D341Med (cell line): ENCODE data around the gene RNF19B.
"Not testable (repeated sequence)": the region's sequence is repeated elsewhere in the genome, so short reads cannot be mapped to it uniquely, and the experiment has no call there.

Source experiments
- DNase-seq: peaks from one replicate; pipeline ENCODE4 v3.0.0; 2012; ENCODE audit warnings: low spot score

Gene RNF19B

DNA sequence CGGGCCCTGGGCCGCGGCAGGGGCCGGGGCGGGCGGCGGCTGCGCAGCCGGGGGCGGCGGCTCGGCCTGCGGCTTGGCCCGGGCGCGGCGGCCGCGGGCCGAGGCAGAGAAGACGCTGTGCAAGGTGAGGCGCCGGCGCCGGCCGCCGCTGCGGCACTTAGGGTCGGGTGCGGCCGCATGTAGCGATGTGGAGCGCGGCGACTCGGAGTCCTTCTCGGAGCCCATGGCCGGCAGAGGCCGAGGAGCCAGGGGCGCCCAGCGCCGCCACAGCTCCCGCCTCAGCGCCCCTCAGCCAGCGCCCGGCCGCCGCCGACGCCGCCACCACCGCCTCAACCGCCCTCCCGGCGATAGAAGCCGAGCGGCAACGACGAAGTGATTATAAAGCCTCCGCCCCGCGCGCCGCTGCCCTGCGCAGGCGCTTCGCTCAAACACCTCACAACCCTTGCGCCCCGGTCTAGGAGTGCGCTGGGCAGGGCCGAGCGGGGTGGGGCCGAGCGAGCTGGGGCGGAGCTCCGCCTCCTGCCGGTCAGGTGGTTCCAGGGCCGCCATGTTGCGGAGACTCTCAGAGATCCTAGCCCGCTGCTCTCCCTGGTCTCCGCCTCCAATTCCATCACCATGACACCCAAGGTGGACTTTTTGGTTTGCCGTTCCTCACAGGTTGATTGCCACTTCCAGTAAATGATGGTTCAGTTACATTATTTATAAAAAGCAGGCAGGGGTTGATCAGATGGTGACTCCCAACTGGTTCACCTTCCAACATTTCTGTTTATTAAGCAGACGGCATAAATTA lies at the start of gene RNF19B:
RNF19B (minus strand) TSS at position 349 of the 790 bp plus-strand sequence; CDS start at position 225, 124 bp downstream.
- DNase-seq = peak; percentile 97

GRCh38 chr1:33013791-33014190 lies 49.2 kb upstream of the RNF19B start:
- DNase-seq = no peak

- no peak for DNase-seq
Observed at GRCh38 chr1:33012165-33012564, 47.6 kb upstream of the RNF19B start.

- no peak for DNase-seq
Observed at GRCh38 chr1:33010932-33011731, 46.5 kb upstream of the RNF19B start.

- DNase-seq = no peak
Observed at GRCh38 chr1:33009561-33009960, 45.0 kb upstream of the RNF19B start.

GRCh38 chr1:33008051-33008914 lies 43.7 kb upstream of the RNF19B start:
- DNase-seq = no peak

DNA sequence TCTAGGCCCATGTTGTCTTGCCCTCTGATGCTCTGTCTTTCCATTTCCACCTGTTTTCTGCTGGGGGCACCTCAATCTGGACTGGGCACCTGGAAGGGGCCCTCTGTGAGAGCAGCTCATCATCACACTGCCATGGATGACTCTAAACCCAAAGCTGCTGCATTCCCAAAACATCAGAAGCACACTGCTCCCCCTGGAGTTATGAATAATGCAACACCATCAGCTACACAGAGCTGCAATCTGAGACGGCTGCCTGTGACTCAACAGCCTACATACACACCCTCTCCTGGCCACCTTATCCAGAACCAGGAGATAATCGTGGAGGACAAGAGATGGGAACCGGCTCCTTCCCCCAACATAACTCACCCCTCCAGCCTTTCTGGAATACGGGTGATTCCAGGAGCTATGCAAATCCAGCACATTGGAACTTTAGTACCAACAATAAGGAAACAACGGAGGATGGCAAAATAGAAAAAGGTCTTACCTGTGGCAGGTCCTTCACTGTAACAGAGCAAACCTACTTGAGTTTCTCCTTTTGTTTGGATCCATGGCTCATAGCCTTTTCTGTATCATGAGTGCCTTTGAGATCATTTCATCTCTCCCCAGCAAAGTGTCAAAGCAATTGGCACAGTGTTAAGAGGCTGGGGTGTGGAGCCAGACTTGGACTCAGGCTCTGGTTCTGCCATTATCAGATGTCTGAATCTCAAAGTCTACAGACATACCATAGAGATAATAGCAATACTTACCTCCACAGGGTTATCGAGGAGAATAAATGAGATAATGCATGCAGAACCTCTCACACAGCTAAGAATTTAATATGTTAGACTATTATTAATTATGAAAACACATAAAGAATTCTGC lies 42.8 kb upstream of the RNF19B start:
- peak; percentile 57 for DNase-seq

- no peak for DNase-seq
Observed at GRCh38 chr1:33005838-33006421, 41.3 kb upstream of the RNF19B start.

DNA sequence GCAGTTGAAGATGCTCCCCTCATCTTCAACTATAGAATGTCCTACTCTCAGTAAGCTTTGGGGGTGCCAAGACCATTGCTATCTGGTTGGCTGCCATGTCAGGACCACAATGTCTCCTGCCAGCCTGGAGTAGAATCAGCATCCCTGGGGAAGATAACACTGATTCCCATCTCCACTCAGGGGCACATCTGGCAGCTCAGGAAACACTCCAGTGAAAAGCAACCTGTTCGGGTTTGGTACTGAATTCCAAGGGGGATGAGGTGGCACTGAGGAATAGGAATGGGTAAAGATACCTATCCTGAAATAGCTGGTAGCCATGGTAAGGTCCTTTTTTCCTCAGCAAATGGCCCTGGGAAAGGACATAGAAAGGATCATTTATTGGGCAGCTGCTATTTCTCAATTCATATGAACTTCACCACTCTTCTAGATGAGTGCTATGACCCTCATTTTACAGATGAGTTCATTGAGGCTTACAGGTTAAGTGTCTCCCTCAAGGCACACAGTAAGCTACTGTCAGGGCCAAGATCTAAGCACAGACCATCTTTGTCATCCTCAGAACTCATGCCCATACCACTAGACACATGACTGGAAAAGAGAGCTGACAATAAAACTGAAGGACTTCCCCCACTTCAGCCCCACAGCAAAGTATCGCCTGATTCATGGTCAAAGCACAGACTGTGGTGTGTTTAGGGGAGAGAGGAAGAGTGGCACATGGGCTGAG lies 40.7 kb upstream of the RNF19B start:
- DNase-seq = no peak

DNA sequence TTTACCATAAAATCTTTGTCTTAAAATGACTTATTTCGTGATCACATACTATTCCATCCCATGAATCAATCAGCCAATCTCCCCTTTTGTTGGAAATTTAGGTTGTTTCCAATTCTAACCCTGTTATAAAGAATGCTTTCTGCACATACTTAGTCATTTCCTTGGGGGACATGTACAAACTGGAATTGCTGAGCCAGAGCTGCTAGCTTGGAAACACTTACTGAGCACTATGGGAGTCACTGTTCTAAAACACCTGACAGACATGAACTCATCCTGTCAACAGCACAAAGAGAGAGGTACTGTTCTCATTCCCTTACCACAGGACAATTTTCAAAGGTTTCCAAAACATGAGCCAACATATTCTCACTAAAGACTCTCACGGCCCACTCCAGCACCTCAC lies 40.0 kb upstream of the RNF19B start:
- DNase-seq = no peak

DNA sequence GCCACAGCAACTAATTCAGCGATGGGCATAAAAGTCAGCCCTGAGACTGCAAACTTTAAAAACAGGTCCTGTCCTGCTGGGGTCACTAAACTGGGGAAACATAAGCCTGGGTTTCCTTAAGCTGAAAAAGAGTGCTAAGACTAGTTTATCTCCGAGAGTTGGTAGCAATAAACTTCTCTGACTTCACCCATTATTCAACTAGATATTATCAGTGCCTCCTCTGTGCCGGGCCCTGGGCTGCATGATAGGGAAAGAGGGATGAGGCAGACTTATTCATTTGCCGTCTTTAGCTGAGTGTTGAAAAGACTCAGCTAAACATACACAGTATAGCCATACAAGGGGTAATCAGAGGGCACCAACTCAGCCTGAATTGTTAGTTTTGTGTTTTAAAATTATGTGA lies 39.0 kb upstream of the RNF19B start:
- DNase-seq = no peak

DNA sequence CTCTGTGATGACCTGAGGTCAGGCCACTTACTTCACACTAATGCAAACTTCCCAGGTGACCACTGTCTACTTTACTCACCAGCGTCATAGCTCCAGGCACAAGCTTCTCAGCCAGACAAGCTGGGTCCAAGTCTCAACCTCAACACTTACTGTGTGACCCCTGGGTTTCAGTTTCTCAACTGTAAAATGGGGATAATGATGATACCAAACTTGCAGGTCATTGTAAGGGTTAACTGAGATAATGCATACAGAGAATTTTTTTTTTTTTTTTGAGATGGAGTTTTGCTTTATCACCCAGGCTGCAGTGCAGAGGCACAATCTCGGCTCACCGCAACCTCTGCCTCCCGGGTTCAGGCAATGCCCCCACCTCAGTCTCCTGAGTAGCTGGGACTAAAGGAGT lies 37.4 kb upstream of the RNF19B start:
- DNase-seq = no peak

DNA sequence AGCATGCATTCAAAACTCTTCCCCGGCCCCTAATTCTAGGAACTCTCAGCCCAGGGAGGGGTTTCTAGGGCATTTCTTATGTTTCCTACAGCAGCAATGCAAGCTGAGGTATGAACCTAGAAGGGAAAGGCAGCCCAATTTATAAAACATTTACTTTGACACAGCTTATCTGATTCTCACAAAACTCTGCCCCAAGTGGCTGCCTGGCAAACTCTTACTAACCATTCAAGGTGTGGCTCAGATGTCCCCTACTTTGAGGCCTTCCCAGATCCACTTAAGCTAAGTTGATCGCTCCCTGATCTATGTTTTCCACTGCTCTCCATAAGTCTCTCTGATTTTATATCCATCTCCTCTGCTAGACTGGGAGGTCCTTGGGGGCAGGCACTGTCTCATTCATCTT lies 36.7 kb upstream of the RNF19B start:
- no peak for DNase-seq

DNA sequence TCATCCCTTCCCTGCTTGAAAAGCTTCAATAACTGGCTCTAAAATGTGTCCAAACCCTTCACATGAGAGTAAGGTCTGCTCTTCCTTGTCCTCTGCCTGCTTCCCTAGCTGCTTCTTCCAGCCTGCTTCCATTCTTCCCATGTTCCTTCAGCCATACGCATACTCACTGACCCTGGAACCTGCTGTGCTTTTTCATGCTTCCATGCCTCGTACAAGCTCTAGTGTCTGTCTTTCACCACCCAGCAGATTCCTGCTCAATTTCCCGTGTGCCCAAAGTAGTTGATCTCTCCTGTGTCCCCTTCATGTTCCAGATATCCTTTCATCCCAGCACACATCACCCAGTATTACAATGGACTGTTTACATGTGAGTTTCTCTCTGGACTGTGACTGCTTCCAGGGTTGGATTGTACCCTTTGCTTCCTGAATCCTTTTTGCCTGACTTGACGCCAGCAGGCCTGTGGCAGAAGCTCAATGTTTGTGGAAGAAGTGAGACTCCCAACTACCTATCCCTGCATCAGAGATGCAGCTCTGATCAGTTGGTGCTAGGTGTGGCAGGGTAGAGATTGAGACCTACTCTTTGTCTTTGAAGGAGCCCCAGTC lies 35.9 kb upstream of the RNF19B start:
- DNase-seq = no peak

GRCh38 chr1:32998997-32999396 lies 34.4 kb upstream of the RNF19B start:
- no peak for DNase-seq

GRCh38 chr1:32998064-32998463 lies 33.5 kb upstream of the RNF19B start:
- DNase-seq = no peak

DNA sequence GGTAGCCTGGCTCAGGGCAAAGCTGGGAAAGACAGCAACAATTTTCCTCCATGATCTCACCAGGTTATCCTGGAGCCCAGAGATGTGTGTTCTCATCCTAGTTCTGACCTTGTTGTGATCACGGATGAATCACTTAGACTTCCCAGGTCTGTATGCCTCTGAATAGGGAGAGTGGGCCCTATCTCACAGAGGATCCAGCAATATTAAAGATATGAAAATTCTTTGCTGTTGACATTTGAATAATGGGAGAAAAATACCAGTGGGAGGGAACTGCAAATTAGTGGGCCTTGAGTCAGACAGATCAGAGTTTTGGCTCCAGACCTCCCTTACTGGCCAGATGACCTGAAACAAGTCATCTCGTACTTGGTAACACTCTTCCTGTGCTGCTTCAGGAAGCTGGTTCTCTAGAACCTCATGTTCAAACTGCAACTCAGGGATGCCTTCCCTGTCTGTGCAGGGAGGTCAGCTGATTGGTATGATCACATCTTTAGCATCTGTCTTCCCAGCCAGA lies 32.8 kb upstream of the RNF19B start:
- DNase-seq = no peak

DNA sequence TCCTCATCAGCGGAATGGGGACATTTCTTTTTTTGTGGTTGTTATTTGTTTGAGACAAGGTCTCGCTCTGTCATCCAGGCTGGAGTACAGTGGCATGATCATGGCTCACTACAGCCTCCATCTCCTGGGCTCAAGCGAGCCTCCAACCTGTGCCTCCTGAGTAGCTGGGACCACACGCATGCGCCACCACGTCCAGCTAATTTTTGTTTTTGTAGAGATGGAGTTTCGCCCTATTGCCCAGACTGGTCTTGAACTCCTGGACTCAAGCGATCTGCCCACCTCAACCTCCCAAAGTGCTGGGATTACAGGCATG lies 28.7 kb upstream of the RNF19B start:
- not testable (repeated sequence) for DNase-seq

DNA sequence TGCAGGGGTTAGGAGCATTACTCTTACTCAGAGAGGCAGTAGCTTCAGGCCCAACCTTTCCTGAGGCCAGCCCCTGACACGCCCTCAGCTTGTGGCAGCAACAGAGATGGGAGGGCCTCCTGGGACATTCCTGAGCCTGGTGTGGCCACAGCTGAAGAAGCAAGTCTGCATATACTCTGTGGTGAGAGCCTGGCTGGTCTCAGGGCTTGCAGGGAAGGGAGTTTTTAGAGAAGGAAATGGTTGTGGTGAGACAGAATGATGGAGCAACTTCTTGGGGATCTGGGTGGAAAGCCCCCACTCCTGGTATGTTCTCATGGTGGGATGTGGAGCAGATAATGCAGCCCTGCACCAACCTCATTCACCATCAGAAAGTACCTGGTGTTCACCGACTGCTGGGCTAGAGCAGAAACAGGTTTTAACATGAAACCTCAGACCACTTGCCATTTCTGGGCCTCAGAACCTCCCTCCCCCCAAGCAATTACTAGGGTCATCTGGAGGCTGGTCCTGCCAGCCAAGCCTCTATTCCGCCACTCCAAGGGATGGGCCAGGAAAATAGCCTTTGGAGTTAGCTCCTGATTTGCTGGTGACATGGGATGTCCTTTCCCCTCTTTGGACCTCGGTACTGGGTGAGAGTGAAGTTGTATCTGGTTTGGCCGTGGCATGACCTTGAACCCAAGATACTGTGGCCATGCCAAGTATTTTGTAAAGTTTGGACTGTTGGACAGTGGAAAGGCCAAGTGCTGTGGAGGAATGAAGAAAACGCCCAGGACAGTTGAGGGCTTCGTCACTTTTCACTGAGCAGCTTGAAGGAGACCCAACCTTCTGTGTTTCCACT lies 28.1 kb upstream of the RNF19B start:
- DNase-seq = peak; percentile 49
